Liver (tissue), 9 donors: Measurements from ENCODE around the gene TKTL1. TPM values are rescaled to one million over a fixed set of nuclear protein-coding genes. Genes with fewer than 3 reads are reported as not detected.

Source experiments
- DNase-seq: peaks from one replicate; pipeline ENCODE4 v3.0.0-alpha.2; 2017; ENCODE audit warnings: low spot score
- H3K27ac ChIP-seq, 2 donors: one replicate each; pipeline ENCODE4 v1.7.0; 2013; ENCODE audit warnings: inconsistent platforms in 2 of 2, low read length in 2 of 2, control low read depth in 1 of 2, low read depth in 1 of 2, mild to moderate bottlenecking in 1 of 2
- H3K27me3 ChIP-seq, 4 donors: one replicate each; pipeline versions ENCODE4 v1.6.1 to v1.7.0; 2013; ENCODE audit warnings: low read length in 3 of 4, inconsistent platforms in 1 of 4, mild to moderate bottlenecking in 1 of 4, moderate library complexity in 1 of 4; ENCODE audit not compliant: control insufficient read depth in 4 of 4, insufficient read depth in 4 of 4
- H3K36me3 ChIP-seq, 4 donors: one replicate each; pipeline versions ENCODE4 v1.6.1 to v1.7.0; 2013; ENCODE audit warnings: low read length in 3 of 4, mild to moderate bottlenecking in 3 of 4, low read depth in 1 of 4, moderate library complexity in 1 of 4; ENCODE audit not compliant: control insufficient read depth in 4 of 4, insufficient read depth in 3 of 4
- H3K4me1 ChIP-seq, 4 donors: one replicate each; pipeline versions ENCODE4 v1.6.1 to v1.7.0; 2013; ENCODE audit warnings: low read length in 3 of 4, mild to moderate bottlenecking in 3 of 4, moderate library complexity in 1 of 4; ENCODE audit not compliant: control insufficient read depth in 4 of 4, insufficient read depth in 4 of 4
- H3K4me3 ChIP-seq, 3 donors: one replicate each; pipeline versions ENCODE4 v1.6.1 to v1.7.0; 2013; ENCODE audit warnings: low read length in 3 of 3, control low read depth in 1 of 3, low read depth in 1 of 3, mild to moderate bottlenecking in 1 of 3
- H3K9ac ChIP-seq, 2 donors: one replicate each; pipeline ENCODE4 v1.7.0; 2013; ENCODE audit warnings: low read length in 2 of 2, mild to moderate bottlenecking in 2 of 2, moderate library complexity in 2 of 2, control low read depth in 1 of 2, low read depth in 1 of 2
- H3K9me3 ChIP-seq, 4 donors: one replicate each; pipeline versions ENCODE4 v1.6.1 to v1.7.0; 2013; ENCODE audit warnings: low read length in 3 of 4; ENCODE audit not compliant: control insufficient read depth in 4 of 4
- EGR1 ChIP-seq, 2 donors: IDR thresholded peaks; 2 replicates each; pipeline ENCODE4 v1.6.1; 2016 to 2018; ENCODE audit warnings: antibody characterized with exemption in 2 of 2, low read depth in 2 of 2
- FOXA1 ChIP-seq: IDR thresholded peaks from 2 replicates; pipeline ENCODE4 v1.6.1; 2016; ENCODE audit warnings: antibody characterized with exemption
- GABPA ChIP-seq, 2 donors: IDR thresholded peaks in 1 of 2; conservative IDR thresholded peaks in 1 of 2; 2 replicates each; pipeline ENCODE4 v1.6.1; 2016; ENCODE audit warnings: antibody characterized with exemption in 2 of 2, mild to moderate bottlenecking in 1 of 2, moderate library complexity in 1 of 2
- HNF4G ChIP-seq: IDR thresholded peaks from 2 replicates; pipeline ENCODE4 v1.6.1; 2016; ENCODE audit warnings: antibody characterized with exemption
- JUND ChIP-seq, 2 donors: IDR thresholded peaks; 2 replicates each; pipeline ENCODE4 v1.6.1; 2016; ENCODE audit warnings: antibody characterized with exemption in 2 of 2
- NR2F2 ChIP-seq: IDR thresholded peaks from 2 replicates; pipeline ENCODE4 v1.6.1; 2016; ENCODE audit warnings: antibody characterized with exemption
- RAD21 ChIP-seq, 2 donors: IDR thresholded peaks; 2 replicates each; pipeline ENCODE4 v1.6.1; 2016; ENCODE audit warnings: antibody characterized with exemption in 2 of 2, mild to moderate bottlenecking in 2 of 2
- RXRA ChIP-seq, 2 donors: IDR thresholded peaks; 2 replicates each; pipeline ENCODE4 v1.6.1; 2017 to 2018; ENCODE audit warnings: antibody characterized with exemption in 2 of 2, mild to moderate bottlenecking in 1 of 2
- SP1 ChIP-seq: IDR thresholded peaks from 2 replicates; pipeline ENCODE4 v1.6.1; 2018; ENCODE audit warnings: antibody characterized with exemption, mild to moderate bottlenecking
- TAF1 ChIP-seq: conservative IDR thresholded peaks from 2 replicates; pipeline ENCODE4 v1.6.1; 2016; ENCODE audit warnings: antibody characterized with exemption, mild to moderate bottlenecking
- WGBS: extraction: QIAGEN DNeasy Blood & Tissue Kit; methylation state at CpG from one replicate; pipeline ENCODE4 v1.1.7; 2013; 5-methylcytosine and 5-hydroxymethylcytosine counted together
- polyA plus RNA-seq, 2 donors: library from polyadenylated mRNA; stranded (reverse) in 1 of 2; unstranded in 1 of 2; fragments of 200-250 nt in 1 of 2; fragments of >200 nt in 1 of 2; fragmentation: Nextera tagmentation in 1 of 2; extraction: Ambion mirVana in 1 of 2; gene quantifications; one replicate each; pipeline versions ENCODE4 v1.2.1 to v1.2.3, GENCODE V29; 2013 to 2015
- total RNA-seq, 2 donors: library from RNA; depleted of rRNA; stranded (reverse); fragments of >200 nt; gene quantifications; one replicate each; pipeline ENCODE4 v1.2.3, GENCODE V29; 2014
- TF ChIP-seq, protein P1 (sequence below): fragments of 150-350 bp; IDR thresholded peaks from 2 replicates; pipeline ENCODE4 v1.5.1; 2017; ENCODE audit warnings: improper control_type of control experiment, low read depth, low read length; ENCODE audit not compliant: missing input control
- TF ChIP-seq, protein P2 (sequence below): IDR thresholded peaks from 2 replicates; pipeline ENCODE4 v1.6.1; 2016; ENCODE audit warnings: antibody characterized with exemption
- TF ChIP-seq, protein P3 (sequence below): IDR thresholded peaks from 2 replicates; pipeline ENCODE4 v1.6.1; 2016; ENCODE audit warnings: antibody characterized with exemption
- TF ChIP-seq, protein P4 (sequence below): IDR thresholded peaks from 2 replicates; pipeline ENCODE4 v1.6.1; 2016; ENCODE audit warnings: antibody characterized with exemption
- donor health status: healthy.
- donor health status: healthy.
- donor health status: healthy.
- donor health status: healthy.
- donor health status: healthy.

TKTL1 gene
- total and polyA plus RNA-seq, 4 donors = under 0.01 TPM; not detected in 3

DNA sequence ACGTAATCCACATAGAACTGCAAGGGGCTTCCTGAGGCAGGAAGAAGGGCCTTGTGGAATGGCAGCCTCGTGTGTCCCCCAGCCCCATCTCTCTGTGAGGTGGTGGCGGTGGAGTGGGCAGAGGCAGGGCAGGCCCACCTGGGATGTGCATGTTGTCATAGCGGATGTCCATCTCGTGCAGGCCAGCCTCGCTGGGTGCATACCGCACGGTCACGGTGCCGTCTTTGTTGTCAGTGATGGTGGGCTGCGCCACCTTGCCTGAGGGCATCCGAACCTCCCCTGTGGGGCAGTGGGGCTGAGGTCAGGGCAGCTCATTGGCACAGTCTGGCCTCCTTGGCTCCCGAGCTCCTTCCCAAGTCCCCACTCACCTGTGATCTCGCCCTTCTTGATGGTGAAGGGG is 58.4 kb downstream of the TKTL1 start (continued):
- TF ChIP-seq, protein P1, sequence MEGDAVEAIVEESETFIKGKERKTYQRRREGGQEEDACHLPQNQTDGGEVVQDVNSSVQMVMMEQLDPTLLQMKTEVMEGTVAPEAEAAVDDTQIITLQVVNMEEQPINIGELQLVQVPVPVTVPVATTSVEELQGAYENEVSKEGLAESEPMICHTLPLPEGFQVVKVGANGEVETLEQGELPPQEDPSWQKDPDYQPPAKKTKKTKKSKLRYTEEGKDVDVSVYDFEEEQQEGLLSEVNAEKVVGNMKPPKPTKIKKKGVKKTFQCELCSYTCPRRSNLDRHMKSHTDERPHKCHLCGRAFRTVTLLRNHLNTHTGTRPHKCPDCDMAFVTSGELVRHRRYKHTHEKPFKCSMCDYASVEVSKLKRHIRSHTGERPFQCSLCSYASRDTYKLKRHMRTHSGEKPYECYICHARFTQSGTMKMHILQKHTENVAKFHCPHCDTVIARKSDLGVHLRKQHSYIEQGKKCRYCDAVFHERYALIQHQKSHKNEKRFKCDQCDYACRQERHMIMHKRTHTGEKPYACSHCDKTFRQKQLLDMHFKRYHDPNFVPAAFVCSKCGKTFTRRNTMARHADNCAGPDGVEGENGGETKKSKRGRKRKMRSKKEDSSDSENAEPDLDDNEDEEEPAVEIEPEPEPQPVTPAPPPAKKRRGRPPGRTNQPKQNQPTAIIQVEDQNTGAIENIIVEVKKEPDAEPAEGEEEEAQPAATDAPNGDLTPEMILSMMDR = no peak
- TF ChIP-seq SP1 (no peak), RXRA (IDR thresholded peaks at IDR 0.05) (no peak), NR2F2 (no peak), TAF1 (no peak), FOXA1 (no peak), EGR1 (IDR thresholded peaks at IDR 0.05; ENCODE audit: low read depth in 2 of 2) (no peak), RAD21 (IDR thresholded peaks at IDR 0.05) (no peak)
- TF ChIP-seq, protein P2, sequence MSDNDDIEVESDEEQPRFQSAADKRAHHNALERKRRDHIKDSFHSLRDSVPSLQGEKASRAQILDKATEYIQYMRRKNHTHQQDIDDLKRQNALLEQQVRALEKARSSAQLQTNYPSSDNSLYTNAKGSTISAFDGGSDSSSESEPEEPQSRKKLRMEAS = no peak

DNA sequence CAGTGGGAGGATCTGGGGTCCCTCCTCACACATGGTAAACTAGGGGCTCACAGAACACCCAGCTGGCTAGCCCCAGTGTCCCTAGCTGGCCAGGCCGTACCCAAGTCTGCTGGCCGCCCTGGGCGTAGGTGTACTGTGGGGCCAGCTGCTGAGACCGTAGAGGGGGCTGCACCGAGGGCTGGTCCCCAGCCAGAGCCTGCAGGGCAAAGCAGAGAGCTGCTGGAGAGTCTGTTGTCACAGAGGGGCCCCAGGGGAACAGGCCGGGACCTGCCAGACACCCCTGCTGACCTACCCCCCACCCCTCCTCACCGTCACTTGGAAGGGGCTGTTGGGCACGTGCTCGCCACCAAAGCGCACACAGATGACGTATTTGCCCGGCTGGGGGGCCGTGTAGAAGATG is 58.9 kb downstream of the TKTL1 start:
- Histone ChIP-seq H3K4me1 (peaks cover 5 to 33% (median 9%) of the 10 kb centered on the region in 4 donors), H3K27ac (no peak overlapping the region), H3K36me3 (peaks cover 0 to 6% (median 5%) of the 10 kb centered on the region in 4 donors), H3K9ac (no peak overlapping the region), H3K4me3 (no peak overlapping the region), H3K9me3 (no peaks in the 10 kb centered on the region), H3K27me3 (no peaks in the 10 kb centered on the region)
- DNase-seq = no peak
- TF ChIP-seq, protein P3, sequence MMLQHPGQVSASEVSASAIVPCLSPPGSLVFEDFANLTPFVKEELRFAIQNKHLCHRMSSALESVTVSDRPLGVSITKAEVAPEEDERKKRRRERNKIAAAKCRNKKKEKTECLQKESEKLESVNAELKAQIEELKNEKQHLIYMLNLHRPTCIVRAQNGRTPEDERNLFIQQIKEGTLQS = no peak
- TF ChIP-seq, protein P4, sequence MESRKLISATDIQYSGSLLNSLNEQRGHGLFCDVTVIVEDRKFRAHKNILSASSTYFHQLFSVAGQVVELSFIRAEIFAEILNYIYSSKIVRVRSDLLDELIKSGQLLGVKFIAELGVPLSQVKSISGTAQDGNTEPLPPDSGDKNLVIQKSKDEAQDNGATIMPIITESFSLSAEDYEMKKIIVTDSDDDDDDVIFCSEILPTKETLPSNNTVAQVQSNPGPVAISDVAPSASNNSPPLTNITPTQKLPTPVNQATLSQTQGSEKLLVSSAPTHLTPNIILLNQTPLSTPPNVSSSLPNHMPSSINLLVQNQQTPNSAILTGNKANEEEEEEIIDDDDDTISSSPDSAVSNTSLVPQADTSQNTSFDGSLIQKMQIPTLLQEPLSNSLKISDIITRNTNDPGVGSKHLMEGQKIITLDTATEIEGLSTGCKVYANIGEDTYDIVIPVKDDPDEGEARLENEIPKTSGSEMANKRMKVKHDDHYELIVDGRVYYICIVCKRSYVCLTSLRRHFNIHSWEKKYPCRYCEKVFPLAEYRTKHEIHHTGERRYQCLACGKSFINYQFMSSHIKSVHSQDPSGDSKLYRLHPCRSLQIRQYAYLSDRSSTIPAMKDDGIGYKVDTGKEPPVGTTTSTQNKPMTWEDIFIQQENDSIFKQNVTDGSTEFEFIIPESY = no peak
- 98% methylated on average over 13 of the region's 13 CpGs for whole genome bisulfite sequencing

DNA sequence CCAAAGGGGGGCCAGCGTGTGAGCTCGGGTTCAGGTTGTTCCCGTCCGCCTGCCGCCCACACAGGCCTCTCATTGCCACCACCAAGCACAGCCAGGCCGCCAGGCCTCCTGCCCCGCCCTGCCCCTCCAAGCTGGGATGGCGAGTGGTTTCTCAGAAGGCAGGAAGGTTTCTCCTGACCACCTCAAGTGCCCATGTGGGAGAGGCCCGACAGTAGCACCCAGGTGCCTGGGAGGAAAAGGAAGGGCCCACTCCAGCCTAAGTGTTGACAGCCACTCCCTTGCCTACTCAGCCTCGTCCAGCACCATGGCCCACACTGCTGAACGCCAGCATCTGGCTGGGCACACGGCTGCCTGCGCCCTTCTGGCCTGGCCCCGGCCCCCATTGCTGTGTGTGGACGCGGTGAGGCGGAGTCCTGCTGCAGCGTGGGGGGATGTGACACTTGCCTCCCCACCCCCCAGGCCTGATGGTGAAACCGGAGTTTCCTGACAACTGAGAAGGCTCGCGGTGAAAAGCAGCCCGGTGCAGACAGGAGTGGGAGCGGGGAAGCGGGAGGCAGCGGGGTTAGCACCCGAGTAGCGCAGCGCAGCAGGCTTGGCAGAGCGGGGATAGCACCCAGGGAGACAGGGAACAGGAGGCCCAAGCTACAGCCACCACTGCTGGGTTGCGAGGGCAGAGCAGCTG is 59.6 kb downstream of the TKTL1 start:
- Histone ChIP-seq H3K4me1 (peaks cover 5 to 32% (median 9%) of the 10 kb centered on the region in 4 donors), H3K9ac (no peak overlapping the region), H3K27ac (no peak overlapping the region), H3K9me3 (no peaks in the 10 kb centered on the region), H3K27me3 (no peaks in the 10 kb centered on the region), H3K4me3 (no peak overlapping the region), H3K36me3 (peaks cover 0 to 6% (median 5%) of the 10 kb centered on the region in 4 donors)
- no peak for DNase-seq
- WGBS = 88% methylated on average over 30 of the region's 30 CpGs
- TF ChIP-seq JUND (IDR thresholded peaks at IDR 0.05) = no peak
- TF ChIP-seq, protein P2 = no peak
- no peak for TF ChIP-seq FOXA1
- TF ChIP-seq, protein P1 = no peak
- TF ChIP-seq RAD21 (IDR thresholded peaks at IDR 0.05) = no peak
- TF ChIP-seq GABPA (IDR thresholded peaks at IDR 0.05 in 1 of 2, conservative IDR thresholded peaks at IDR 0.05 in 1 of 2) = no peak
- TF ChIP-seq HNF4G = no peak
- TF ChIP-seq, protein P3 = no peak
